Lung (tissue), 12 donors: ENCODE data around the gene CYSRT1. TPM values are rescaled to one million over a fixed set of nuclear protein-coding genes. Genes with fewer than 3 reads are reported as not detected.
A peak's percentile ranks its signal among the peaks of the same experiment; 100 is the strongest.

ENCODE experiments used
- ATAC-seq: fragments of 200-7000 bp; cut with Tn5 transposase; one replicate; pipeline ENCODE4 v1.9.1; 2020; ENCODE audit warnings: moderate number of reproducible peaks; ENCODE audit not compliant: insufficient read depth, low FRiP score
- DNase-seq, 3 donors: peaks; one replicate each; pipeline ENCODE4 v3.0.0-alpha.2; 2013 to 2017
- H3K27ac ChIP-seq, 2 donors: one replicate each; pipeline ENCODE4 v1.5.1; 2013; ENCODE audit warnings: mild to moderate bottlenecking in 2 of 2, moderate library complexity in 2 of 2, control low read depth in 1 of 2, inconsistent platforms in 1 of 2, low read depth in 1 of 2, low read length in 1 of 2
- H3K27me3 ChIP-seq, 3 donors: one replicate each; pipeline ENCODE4 v1.5.1; 2013; ENCODE audit warnings: low read length in 2 of 3; ENCODE audit not compliant: control insufficient read depth in 3 of 3, insufficient read depth in 3 of 3
- H3K36me3 ChIP-seq, 4 donors: one replicate each; pipeline ENCODE4 v1.5.1; 2013; ENCODE audit warnings: low read length in 4 of 4, mild to moderate bottlenecking in 1 of 4, moderate library complexity in 1 of 4; ENCODE audit not compliant: control insufficient read depth in 4 of 4, insufficient read depth in 4 of 4
- H3K4me1 ChIP-seq, 5 donors: one replicate each; pipeline ENCODE4 v1.5.1; 2013; ENCODE audit warnings: low read length in 5 of 5, mild to moderate bottlenecking in 2 of 5, moderate library complexity in 1 of 5; ENCODE audit not compliant: control insufficient read depth in 5 of 5, insufficient read depth in 5 of 5
- H3K4me3 ChIP-seq: one replicate; pipeline ENCODE4 v1.5.1; 2013; ENCODE audit warnings: mild to moderate bottlenecking, control low read depth, moderate library complexity
- H3K9ac ChIP-seq, 2 donors: one replicate each; pipeline ENCODE4 v1.5.1; 2013; ENCODE audit warnings: low read length in 2 of 2, control low read depth in 1 of 2; ENCODE audit not compliant: insufficient read depth in 1 of 2
- H3K9me3 ChIP-seq, 4 donors: one replicate each; pipeline ENCODE4 v1.5.1; 2013; ENCODE audit warnings: low read length in 3 of 4, mild to moderate bottlenecking in 1 of 4, moderate library complexity in 1 of 4; ENCODE audit not compliant: control insufficient read depth in 4 of 4, insufficient read depth in 3 of 4
- CTCF ChIP-seq: IDR thresholded peaks from 2 replicates; pipeline ENCODE4 v1.5.1; 2012; ENCODE audit warnings: mild to moderate bottlenecking; ENCODE audit errors: control extremely low read depth, extremely low read depth
- WGBS, 2 donors: extraction: QIAGEN DNeasy Blood & Tissue Kit; methylation state at CpG; one replicate each; pipeline ENCODE4 v1.1.7; 2013; 5-methylcytosine and 5-hydroxymethylcytosine counted together
- polyA plus RNA-seq, 2 donors: library from polyadenylated mRNA; stranded (reverse); fragments of 200-250 nt; gene quantifications; one replicate each; pipeline ENCODE4 v1.2.1, GENCODE V29; 2013
- total RNA-seq, 2 donors: library from RNA; depleted of rRNA in 1 of 2; stranded (reverse); fragments of >200 nt in 1 of 2; gene quantifications; one replicate each; pipeline ENCODE4 v1.2.1, GENCODE V29; 2014 to 2021
- donor health status: control.
- donor health status: control.
- donor health status: Bipolar disorder and iron deficiency.
- donor health status: healthy.
- donor health status: DM: yes; HTN: yes; CAD: no.

The CYSRT1 gene
- total and polyA plus RNA-seq, 4 donors = 0.70 to 2.7 (median 0.92) TPM; not detected in 1

GRCh38 chr9:137218754-137219271, 6.2 kb upstream of the CYSRT1 start:
- no peak for DNase-seq
- peak; percentile 15 for ATAC-seq
- TF ChIP-seq CTCF = no peak
- Histone ChIP-seq H3K4me1 (peaks cover 0 to 19% (median 1%) of the 10 kb centered on the region in 5 donors), H3K9me3 (no peaks in the 10 kb centered on the region), H3K9ac (no peak overlapping the region), H3K4me3 (no peak overlapping the region), H3K36me3 (peaks cover 0 to 23% (median 3%) of the 10 kb centered on the region in 4 donors), H3K27me3 (no peaks in the 10 kb centered on the region), H3K27ac (peak overlapping the region; percentile 72 to 73)
- 59 to 77% methylated on average over 12 of the region's 12 CpGs for WGBS, 2 donors

- no peaks in the 10 kb centered on the region for H3K9me3 ChIP-seq
- WGBS, 2 donors = 92 to 95% methylated on average over 10 of the region's 10 CpGs
- no peak overlapping the region for H3K9ac ChIP-seq
- ATAC-seq (no peak), DNase-seq (no peak)
- no peak for TF ChIP-seq CTCF
- peaks cover 0 to 21% (median 5%) of the 10 kb centered on the region in 5 donors for H3K4me1 ChIP-seq
- no peaks in the 10 kb centered on the region for H3K27me3 ChIP-seq
- no peak overlapping the region for H3K4me3 ChIP-seq
- H3K36me3 ChIP-seq = peaks cover 0 to 17% (median 3%) of the 10 kb centered on the region in 4 donors
- H3K27ac ChIP-seq = no peak overlapping the region
Measured at GRCh38 chr9:137219757-137220316, 5.1 kb upstream of the CYSRT1 start.

GRCh38 chr9:137220317-137221094, 4.5 kb upstream of the CYSRT1 start:
- WGBS, 2 donors = 92 to 94% methylated on average over 52 of the region's 52 CpGs
- no peak for ATAC-seq
- no peak overlapping the region for H3K4me3 ChIP-seq
- no peaks in the 10 kb centered on the region for H3K9me3 ChIP-seq
- H3K27ac ChIP-seq = no peak overlapping the region
- H3K27me3 ChIP-seq = no peaks in the 10 kb centered on the region
- no peak overlapping the region for H3K9ac ChIP-seq
- peaks cover 0 to 10% (median 3%) of the 10 kb centered on the region in 4 donors for H3K36me3 ChIP-seq
- peaks cover 0 to 21% (median 5%) of the 10 kb centered on the region in 5 donors for H3K4me1 ChIP-seq
- no peak for DNase-seq
- no peak for TF ChIP-seq CTCF
